ENCODE data around the gene PHTF1.
A peak's percentile ranks its signal among the peaks of the same experiment; 100 is the strongest.
"Not testable (repeated sequence)": the region's sequence is repeated elsewhere in the genome, so short reads cannot be mapped to it uniquely, and the experiment has no call there.

The PHTF1 gene

DNA sequence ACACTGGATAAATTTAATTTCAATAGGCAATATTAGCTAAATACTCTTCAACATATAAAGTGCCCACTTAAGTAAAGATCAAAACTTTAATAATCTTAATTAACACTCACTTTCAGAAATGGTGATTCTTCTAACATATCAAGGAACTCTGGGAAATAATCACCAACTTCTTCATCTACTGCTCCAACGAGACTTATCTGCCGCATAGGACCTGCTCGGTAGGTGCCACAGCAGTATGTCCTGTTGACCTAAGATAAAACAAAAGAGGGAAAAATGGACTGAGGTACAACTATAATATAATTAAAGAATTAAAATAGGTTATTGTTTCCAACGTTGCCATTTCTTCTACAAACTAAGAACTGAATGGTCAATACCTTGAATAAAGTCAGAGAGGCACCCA, 18.3 kb upstream of the PHTF1 start:
- no peak for DNase-seq (ENCODE audit: low read depth)

DNA sequence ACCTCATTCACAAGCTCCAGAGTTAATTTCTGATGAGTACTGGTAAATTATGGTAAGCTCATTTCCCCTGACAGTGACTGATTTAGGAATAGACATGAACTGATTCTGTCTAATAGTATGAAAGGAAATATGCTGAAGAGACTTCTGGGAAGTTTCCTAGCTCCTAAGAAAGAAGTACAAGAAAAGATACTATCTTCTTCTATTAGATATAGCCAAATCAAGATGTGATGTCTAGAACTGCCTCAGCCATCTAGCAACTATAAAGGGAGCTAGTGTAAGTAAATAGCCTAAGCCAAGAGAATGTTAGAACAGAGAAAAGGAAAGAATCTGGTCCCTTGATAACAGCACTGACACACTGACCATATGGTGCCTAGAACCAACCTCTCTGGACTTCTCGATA, 10.7 kb upstream of the PHTF1 start:
- no peak for DNase-seq (ENCODE audit: low read depth)

DNA sequence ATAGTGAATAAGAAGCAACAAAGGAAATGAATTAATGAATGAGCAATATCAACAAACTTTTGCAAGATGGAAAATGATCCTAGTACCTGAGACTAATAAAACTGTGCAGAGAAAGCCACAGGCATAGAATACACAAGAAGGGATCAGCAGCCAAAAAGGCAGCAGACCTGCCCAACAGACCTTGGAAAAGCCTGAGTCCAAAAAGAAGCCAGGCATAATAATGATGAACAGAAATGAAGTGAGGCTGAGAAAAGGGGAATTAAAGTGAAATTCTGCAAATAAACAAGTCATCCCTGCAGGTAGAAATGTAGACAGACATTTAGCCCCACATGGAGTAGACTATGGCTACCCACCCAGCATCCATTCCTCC, 10.3 kb upstream of the PHTF1 start:
- no peak for DNase-seq (ENCODE audit: low read depth)

DNA sequence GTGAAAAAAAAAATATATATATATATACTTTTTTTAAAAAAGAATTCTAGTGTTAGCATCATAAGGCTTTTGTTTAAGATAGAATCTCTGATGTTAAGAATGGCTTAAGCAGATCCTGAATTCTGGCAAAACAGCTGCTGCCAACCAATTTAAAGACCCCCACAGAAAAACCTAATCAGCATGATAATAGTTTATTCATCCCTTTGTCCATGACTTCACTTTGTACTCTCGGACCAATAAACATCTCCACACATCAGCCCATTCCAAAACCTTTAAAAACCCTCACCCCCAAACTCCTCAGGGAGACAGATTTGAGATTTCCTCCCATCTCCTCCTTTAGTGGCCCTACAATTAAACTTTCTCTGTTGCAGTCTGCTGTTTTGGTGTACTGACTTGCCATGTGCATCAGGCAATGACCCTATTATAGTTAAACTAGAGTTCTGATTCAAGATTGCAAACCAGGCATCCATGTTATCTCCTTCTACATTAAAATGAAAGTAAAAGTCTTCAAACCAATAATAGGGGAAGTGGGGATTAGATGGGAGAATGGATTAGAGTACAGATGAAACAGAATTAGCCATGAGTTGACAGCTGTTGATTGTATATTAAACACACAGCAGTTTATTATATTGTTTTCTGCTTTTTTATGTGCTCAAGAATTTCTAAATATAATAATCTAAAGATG, 9.8 kb upstream of the PHTF1 start:
- no peak for DNase-seq (ENCODE audit: low read depth)

DNA sequence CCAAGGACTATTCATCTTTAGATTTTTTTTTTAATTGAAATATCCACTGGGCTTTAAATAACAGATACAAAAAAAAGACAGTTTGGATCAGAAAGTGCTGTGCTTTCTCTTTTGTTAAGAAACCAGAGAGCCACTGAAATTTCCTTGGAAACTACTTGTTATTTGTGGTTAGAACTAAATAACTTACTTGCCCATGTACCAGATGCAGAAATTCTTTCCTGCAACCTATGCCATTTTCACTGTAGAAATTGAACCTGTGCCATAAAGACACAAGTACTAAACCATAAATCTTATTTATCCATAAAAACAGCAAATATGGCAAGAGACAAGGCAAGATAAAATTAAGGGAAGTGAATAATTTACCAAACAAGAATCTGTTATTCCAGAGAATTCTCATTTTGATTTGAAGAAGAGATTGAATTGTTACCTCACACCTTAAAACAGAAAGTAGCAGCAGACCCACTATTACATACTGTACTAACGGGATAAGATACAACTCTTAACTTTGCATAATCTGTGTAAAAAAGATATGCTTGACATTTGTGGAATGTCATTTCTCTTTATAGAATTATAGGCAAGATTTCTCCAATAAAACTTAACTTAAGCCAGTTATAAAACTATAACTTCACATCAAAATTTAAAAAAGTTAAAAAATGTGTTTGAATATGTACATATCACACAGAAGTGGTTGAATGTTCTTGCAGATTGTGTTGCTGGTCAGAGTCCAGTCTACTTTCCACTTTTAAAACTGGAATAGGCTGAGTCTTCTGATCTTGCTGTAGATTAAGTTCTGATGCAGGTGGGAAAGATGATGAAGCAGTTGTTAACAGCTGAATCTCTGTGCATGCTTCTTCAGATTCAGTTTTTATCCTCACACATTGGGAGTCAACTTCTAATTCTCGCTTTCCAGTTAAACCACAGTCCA, 6.3 kb upstream of the PHTF1 start:
- DNase-seq (ENCODE audit: low read depth), result no peak

DNA sequence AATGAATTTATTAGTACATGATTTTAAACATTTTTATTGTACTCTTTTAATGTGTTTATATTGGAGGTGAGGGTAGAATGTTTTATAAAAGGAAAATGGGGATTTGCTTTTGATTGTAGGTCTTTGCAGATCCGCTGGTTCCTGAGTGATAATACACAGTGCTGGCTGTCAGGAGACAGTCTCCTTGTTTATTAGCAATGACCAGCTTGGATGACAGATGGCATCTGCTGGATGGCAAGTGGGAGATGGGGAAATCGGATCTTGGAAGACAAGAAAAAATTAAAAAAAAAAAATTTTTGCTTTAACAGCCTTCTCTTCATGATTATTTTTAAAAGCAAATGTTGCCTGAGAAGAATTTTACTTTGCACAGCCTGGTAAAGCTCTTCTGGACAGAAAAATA, 4.4 kb upstream of the PHTF1 start:
- no peak for DNase-seq (ENCODE audit: low read depth)

DNA sequence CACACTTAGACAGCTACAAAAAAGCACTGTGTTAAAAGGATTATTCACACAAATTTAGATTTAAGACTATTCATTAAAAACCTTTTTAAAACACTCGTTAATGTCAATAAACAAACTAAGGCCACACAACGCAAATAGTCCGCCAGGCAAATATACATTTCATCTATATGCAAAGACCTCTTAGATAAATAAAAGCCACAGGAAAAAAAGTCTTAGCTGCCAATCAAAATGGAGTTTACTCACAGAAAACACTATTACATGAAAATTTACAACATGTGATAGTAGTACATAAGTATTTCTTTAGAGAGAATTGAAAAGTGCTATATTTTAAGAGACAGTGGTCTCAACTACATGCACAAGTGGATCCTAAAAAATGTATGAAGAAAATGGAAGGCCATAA, 2.7 kb upstream of the PHTF1 start:
- no peak for DNase-seq (ENCODE audit: low read depth)

DNA sequence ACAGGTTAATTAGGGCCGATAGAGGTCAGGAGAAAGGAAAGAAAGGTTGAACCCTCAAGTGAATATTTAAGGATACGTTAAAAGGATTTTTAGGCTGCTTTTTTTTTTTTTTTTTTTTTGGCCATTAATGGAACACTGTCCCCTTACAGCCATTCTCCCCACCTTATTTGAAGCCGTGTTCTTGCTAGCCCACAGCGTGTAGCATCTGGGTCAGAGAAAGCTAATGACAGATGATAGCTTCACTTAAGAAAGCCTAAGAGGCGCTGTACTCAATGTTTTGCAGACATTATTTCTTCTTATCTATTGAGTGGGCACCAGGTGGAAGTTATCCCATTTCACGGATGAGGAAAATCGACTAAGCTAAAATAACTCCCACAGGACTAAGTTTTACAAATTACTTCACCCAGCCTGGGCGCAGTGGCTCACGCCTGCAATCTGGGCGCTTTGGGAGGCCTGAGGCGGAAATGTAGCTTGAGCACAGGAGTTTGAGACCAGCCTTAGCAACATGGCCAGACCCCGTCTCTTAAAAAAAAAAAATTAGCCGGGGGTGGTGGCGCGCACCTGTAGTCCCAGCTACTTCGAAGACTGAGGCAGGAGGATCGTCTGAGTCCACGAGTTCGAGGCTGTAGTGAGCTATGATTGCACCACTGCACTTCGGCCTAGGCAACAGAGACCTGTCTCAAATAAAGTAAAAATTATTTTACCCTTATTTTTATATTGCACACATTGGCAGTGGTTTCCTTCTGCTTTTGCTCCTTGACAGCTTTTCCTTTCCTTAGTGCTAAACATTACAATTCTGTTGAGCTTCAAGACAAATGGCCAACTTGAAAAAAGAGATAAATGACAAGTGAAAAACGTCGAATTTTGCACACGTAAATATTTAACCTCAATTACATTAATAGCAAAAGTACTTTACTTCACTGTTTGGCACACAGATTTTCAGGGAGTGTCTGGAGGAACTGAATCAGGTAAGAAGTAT, 1.1 kb upstream of the PHTF1 start:
- no peak for DNase-seq (ENCODE audit: low read depth)

DNA sequence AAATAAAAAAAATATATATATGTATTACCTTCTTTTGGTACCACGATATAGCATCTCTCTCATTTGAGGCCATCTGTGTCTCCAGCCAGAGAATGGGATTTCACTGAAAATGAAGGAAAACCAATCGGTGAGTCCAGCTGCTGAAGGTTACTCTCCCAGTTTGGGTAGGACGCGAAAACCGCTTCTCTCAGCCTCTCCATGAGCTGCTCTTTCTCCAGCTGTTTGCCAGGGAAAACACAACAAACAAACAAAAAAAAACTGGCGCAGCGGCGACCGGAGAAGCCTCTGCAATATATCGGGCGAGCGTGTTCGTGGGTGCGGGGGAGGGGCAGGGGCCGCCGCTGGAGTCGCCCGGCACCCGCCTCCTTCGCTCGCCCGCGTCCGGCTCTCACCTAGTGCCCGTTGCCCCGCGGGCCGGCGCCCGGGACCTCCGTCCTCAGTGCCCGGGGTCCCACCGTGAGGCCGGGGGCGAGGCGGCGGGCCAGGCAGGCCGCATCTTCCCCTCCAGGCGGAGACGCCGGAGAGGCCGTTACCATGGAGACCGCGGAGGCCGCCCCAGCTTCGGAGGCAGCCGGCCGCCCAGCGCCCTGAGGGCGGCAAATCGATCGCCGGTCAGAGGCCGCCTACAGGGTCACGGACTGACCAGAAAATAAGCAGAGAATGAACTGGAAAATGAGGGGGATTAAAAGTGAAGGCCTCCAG, 504 bp downstream of the PHTF1 start:
- peak; percentile 25 for DNase-seq (ENCODE audit: low read depth)

DNA sequence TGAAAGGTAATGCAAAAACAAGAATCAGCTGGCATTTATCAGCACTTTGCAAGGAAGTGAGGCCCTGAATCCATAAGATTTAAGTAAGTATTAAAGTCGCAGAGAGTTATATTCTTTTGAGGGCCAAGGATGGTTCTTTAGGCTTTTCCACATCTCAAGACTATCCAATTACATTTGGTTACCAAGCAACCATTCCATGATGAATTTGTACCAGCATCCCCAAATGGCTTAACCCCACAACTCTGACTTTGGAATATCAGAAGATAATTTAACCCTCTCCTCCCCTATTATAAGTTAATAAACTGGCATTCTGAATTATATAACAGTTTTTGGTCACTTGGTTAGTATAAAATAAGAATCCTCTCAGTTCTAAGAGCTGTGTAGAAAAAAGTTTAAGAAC, 2.8 kb downstream of the PHTF1 start:
- DNase-seq (ENCODE audit: low read depth), result no peak

DNA sequence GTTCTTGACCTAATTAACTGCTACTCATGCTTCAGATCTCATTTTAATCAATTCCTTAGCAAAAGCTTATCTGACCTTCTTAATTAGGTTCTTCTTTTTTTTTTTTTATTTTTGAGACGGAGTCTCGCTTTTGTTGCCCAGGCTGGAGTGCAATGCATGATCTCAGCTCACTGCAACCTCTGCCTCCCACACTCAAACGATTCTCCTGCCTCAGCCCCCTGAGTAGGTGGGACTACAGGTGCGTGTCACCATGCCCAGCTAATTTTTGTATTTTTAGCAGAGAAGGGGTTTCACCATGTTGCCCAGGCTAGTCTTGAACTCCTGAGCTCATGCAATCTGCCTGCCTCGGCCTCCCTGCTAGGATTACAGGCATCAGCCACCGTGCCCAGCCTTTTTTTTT, 6.0 kb downstream of the PHTF1 start:
- not testable (repeated sequence) for DNase-seq (ENCODE audit: low read depth)

DNA sequence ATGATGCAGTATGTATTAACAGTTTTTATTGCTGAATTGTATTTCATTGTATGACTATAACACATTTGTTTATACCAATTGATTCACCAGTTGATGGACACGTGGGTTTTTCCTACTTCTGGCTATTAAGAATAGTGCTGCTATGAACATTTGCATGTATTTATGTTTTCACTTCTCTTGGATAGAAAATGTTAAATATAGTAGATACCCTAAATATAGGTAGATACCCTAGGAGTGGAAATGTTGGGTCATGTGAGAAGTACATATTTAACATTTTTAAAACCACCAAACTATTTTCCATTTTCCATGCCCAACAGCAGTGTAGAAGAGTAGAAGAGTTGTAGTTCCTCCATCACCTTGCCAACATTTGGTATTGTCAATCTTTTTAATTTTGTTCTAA, 7.8 kb downstream of the PHTF1 start:
- DNase-seq (ENCODE audit: low read depth), result no peak

DNA sequence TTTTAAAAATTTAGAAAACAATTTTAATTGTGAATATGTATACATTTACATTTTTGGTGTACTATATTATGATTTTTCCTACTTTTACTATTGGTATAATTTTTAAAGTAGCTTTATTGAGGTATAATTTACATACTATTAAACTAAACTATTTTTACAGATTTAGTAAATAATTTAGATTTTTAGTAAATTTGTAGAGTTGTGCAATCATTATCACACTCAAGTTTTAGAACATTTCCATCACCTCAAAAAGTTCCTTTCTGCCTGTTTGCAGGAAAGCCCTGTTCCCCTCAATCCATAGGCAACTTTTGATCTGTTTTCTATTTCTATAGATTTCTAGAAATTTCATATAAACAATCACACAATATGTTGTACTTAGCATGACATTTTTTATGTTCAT, 8.2 kb downstream of the PHTF1 start:
- DNase-seq (ENCODE audit: low read depth), result no peak

DNA sequence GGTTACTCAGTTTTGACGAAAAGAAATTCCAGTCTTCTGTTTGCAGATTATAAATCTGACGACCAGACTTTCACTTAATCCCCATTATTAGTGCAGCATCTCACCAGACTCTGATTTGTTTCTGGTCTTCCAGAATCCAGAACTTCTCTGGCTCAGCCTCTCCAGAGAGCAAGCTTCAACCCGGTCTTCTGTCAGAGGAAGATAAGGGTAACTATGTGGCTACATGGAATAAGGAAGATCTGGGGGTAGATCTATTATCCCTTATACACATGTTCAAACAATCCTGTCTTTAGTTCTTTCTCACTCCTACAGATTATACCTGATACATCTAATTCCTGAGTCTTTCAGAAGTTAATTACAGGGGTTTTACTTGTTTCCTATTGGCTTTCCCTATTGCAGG, 9.9 kb downstream of the PHTF1 start:
- DNase-seq (ENCODE audit: low read depth), result no peak

DNA sequence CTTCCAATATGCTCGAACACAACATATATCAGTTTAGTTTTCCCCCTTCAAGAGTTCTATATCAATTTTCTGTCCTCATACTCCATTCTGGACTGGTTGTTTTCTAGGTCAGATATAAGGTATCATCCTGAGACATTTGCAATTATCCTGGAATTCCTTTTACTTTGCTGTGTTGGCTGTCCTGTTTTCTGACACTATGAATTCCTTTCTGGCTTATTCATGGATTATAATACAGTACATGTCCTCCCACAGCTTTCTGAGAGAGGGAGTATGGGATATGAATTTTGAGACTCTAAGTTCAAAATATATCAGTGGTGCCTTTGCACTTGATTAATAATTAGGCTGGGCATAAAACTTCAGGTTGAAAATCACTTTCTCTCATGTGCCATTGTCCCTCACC, 11.9 kb downstream of the PHTF1 start:
- no peak for DNase-seq (ENCODE audit: low read depth)

DNA sequence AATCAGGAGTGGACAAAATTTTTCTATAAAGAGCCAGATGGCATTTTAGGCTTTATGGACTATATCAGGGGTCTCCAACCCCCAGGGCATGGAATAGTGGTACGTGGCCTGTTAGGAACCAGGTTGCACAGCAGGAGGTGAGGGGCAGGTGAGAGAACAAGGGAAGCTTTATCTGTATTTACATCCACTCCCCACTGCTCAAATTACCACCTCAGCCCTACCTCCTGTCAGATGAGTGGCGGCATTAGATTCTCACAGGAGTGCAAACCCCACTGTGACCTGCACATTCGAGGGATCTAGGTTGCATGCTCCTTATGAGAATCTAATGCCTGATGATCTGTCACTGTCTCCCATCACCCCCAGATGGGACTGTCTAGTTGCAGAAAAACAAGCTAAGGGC, 13.9 kb downstream of the PHTF1 start:
- no peak for DNase-seq (ENCODE audit: low read depth)

DNA sequence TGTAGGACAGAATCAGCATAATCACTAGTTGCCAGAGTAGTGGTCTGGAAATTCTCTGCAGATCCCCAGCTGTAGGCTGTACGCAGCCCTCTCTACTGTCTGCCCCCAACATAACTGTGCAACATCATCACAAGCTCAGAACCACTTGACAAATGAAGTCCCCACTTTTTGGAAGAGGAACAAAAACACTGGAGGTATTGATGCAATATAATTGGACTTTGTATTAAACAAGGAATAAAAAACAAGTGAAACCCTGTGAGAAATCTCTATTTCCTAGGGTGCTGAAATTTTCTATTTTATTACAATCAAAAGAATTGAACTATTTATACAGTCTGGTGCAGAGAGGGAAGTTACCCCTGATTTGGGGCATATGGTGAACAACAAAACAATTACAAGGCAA, 15.2 kb downstream of the PHTF1 start:
- no peak for DNase-seq (ENCODE audit: low read depth)

DNA sequence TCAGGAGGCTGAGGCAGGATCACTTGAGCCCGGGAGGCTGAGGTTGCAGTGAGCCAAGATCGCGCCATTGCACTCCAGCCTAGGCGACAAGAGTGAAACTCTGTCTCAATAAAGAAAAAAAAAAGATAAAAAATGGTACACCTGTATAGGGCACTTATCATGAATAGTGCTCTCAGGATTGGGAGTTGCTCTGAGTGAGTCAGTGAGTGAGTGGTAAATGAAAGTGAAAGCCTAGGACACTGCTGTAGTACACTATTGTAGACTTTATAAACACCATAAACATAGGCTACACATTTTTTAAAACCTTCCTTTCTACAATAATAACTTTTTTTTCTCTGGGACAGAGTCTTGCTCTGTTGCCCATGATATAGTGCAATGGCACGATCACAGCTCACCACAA, 16.8 kb downstream of the PHTF1 start:
- no peak for DNase-seq (ENCODE audit: low read depth)

DNA sequence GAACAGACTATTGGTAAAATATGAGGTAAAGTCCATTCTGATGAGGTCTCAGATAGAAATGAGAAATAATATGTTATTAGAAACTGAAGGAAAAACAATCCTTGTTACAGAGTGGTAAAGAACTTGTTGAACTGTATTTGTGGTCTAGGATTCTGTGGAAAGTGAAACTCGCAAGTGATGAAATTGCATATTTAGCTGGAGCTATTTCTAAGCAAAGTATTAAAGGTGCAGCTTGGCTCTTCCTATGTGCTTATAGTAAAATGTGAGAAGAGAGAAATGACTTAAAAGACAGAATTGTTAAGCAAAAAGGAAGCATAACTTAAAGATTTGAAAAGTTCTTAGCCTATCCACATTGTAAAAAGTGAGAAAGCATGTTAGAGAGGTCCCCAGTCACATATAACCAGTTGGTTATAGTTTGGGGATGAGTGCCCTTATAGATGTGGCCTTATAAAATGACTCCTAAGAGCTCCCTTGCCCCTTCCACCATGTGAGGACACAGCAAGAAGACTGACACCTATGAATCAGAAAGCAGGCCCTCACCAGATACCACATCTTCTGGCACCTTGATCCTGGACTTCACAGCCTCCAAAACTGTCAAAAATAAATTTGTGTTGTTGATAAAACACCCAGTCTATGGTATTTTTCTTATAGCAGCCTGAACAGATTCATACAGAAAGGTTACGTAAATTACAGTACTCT, 24.8 kb downstream of the PHTF1 start:
- DNase-seq (ENCODE audit: low read depth), result no peak

DNA sequence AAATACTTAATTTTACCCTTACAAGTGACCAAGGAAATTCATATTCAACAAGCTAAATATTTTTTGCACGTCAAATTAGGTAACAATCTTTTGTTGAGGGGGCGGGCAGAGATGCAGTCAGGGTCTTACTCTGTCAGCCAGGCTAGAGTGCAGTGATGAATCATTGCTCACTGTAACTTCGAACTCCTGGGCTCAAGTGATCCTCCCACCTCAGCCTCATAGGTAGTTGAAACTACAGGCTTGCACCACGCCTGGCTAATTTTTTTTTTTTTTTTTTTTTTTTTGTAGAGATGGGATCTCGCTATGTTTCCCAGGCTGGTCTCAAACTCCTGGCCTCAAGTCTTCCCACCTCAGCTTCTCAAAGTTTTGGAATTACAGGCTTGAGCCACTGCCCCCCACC, 26.5 kb downstream of the PHTF1 start:
- no peak for DNase-seq (ENCODE audit: low read depth)

DNA sequence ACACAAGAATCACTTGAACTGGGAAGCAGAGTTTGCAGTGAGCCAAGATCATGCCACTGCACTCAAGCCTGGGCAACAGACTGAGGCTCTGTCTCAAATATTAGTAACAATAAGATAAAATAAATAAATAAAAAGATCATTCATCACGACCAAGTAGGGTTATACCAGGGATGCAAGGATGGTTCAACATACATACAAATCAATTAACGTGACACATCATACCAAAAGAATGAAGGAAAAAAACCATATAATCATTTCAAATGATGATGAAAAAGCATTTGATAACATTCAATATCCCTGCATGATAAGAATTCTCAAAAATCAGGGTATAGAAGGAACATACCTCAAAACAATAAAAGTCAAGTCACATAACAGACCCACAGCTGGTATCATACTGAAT, 38.3 kb downstream of the PHTF1 start:
- no peak for DNase-seq (ENCODE audit: low read depth)
